Islet precursor cell (in vitro differentiated cells): ENCODE results near the gene FBXL15.

Experiments used
- DNase-seq: peaks from one replicate; pipeline ENCODE4 v3.0.0-alpha.2; 2018

Gene FBXL15

DNA sequence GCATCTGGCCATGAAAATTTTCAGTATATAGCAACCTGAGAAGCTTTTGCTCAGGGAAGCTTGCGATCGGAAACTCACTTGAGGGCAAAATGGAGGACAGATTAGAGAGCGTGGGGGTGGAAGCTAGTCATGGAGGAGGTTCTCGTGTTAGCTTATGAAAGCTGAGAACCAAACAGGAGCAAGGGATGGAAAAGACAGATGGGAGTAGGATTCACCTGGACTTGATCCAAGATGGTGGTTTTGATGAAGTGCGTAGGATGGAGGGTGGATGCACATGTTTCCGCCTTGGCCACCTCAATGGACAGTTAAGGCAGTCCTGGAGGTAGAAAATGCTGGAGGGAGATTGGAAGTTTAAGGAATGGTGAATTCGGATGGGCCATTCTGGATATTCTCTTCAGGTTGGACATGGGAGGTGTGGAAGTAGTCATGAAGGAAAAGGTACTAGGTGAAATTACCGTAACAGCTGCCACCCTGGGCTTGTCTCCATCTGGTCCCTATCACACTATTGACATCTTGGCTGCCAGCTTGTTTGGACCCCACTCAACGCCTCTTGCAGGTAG is 37.0 kb downstream of the FBXL15 start:
- DNase-seq, result no peak

DNA sequence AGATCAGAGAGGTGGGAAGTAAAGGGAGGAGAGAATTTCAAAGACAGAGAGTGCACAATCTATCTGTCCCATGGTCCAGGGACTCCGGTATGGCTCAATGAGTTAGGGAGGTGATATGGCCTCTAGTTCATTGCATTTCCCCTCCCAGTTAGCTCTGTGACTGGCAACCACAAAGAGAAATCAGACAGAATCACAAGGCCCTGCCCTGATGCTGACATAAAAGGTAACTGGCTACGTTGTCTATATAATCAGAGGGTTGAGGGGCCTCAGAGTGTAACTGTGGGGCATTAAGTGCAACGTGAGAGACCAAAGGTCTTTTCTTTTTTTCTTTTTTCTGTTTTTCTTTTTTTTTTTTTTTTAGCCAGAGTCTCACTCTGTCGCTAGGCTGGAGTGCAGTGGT is 38.0 kb downstream of the FBXL15 start:
- no peak for DNase-seq

DNA sequence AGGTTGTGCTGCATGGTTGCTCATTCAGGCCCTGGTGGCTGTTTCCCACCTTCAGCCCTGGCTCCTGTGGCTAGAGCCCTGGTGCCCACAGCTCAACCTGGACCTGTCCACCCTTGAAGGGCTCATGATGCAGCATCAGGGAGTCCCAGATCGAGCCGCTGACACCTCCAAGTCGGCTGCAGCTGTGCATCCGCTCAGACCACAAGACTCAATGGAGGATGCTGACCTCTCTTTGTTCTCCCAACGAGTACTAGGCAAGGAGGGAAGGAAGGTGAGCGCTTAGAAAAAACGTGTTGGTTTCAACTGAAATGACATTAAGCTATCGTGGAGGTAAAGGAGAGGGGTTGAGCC is 40.2 kb downstream of the FBXL15 start:
- no peak for DNase-seq

DNA sequence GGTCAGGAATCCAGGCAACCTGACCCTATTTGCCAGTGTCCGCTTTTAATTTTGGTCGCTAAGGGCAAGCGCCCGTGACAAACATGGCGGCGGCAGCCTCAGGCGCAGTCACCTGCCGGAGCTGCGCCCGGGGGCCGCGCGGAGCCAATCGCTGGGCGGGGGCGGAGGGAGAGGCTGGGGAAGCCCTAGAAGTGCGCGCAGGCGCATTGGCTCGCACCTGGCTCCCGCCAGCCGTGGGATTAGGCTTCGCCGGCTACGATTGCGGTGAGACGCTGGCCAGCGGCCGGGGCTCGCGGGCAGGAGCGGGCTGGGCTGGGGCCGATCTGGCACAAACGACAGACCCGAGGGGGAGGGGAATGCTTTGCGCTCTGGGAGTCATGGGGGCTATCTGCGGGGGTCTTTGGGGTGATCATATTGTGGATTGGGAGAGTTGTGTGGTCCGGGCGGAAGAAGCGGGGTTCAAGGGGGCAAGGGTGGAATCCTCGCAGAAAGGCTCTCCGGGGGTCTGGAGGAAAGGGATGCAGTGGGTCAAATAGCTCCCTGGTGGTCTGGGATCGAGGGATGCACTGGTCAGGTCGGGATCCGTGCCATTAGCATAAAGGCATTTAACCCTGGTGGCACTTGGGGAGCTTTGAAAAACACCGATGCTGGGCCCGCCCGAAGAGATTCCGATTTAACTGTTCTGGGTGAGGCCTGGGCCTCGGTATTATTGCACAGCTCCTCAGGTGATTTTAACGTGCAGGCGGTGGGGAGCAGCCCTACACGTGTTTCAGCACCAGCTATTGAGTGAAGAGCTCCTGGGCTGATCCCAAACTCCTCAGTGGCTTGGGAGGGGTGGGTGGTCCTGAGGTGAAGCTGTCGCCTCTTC is 40.8 kb downstream of the FBXL15 start:
- DNase-seq, result peak; percentile 96

DNA sequence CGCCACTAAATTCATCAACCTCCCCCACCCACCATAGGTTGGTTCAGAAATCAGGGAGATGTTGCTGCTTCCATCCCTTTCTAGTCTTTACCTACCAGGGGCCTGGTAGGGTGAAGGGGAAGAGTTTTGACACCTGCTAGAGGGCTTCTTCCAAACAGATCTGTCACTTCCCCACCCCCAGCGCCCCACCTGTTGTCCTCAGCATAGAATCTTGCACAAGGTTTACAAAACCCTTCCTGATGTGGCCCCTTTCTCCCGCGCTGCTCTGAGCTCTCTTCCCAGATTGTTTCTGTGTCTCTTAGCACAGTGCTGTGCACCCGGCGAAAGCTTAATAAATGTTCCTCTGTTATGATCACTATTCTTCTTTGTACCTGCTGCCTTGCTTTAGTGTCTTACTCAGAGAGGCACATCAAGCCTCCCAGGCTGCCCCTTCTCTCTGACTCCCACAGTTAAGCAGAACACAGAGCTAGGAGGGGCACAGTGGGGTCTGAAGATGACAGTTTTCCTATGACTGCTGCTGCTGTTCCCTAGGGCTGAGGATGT is 41.9 kb downstream of the FBXL15 start:
- DNase-seq, result no peak

DNA sequence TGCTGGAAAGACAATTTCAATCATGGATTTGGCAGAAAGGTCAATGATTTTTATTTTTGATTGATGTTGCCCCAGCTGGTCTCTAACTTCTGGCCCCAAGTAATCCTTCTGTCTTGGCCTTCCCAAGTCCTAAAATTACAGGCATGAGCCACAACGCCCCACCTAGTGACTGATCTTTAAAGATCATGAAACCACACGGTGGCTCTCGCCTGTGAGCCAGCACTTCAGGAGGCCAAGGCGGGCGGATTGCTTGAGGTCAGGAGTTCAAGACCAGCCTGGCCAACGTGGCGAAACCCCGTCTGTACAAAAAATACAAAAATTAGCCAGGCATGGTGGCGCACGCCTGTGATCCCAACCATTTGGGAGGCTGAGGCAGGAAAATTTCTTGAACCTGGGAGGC is 43.3 kb downstream of the FBXL15 start:
- peak; percentile 49 for DNase-seq

DNA sequence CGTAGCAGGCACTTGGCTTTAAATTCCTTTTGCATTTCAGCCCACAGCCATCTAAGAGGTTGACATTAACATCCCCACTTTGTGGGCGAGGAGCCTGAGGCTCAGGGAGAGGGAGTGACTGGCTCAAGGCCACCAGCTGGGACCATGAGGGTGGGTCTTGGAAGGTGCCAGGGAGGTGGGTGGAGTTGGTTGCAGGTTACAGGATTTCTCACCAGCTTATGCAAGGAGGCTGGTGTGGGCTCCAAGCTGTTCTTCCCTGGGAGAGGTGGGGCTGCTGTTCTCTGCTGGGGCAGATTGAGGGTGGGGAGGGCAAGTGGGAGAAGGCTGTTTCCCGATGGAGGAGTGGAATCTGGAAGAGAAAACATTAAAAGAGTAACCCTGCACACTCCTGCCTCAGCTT is 44.8 kb downstream of the FBXL15 start:
- DNase-seq, result peak; percentile 50

DNA sequence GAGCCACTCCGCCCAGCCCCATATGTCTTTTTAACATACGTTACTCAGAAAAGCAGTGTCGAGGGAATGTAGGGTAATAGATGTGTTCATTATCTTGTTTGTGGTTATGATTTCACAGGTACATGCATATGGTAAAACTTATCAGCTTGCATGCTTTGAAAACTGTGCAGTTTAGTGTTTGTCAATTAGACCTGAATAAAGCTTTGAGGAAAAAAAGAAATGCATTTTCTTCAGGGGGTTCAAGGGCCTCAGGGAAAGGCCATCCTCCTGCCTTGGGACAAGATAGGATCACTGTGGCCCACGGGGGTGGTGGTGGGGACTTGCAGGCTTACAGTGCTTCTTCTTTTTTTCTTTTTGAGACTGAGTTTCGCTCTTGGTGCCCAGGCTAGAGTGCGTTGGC is 46.7 kb downstream of the FBXL15 start:
- DNase-seq, result no peak

DNA sequence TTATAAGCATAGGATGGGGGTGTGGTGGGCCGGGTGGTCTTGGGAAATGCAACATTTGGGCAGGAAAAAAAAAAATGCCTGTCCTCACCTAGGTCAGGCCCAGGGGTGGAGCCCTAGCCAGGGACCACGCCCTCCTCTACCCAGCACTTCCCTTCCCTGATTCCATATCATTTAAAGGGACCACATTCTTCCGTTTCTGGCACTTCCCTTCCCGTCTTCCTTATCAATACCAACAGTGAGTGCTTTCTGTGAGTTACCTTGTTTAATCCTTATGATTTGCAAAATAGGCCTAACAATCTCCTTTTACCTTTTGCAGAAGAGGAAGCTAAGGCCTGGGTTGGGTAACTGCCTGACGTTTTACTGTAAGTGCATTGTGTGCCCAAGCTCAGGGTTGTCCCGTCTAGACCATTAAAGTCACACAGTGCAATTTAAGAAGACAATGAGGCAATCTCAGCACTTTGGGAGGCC is 47.4 kb downstream of the FBXL15 start:
- no peak for DNase-seq

DNA sequence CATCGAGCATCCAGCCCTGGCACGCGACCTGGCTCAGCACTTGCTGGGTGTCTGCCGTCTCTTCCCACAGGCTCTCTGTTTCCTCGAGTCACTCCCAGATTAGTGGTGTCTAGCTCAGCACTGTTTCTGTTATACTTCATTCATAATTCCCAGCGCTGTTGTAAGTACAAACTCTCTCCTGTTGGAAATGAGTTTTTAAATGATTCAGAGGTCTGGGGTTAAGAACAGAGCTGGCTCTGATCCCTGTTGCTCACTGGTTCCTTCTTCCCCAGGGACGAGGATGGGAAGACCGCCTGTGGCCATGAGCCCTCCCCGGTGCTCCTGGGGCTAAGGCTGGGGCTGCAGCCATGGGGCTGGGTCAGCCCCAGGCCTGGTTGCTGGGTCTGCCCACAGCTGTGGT is 48.0 kb downstream of the FBXL15 start:
- no peak for DNase-seq

DNA sequence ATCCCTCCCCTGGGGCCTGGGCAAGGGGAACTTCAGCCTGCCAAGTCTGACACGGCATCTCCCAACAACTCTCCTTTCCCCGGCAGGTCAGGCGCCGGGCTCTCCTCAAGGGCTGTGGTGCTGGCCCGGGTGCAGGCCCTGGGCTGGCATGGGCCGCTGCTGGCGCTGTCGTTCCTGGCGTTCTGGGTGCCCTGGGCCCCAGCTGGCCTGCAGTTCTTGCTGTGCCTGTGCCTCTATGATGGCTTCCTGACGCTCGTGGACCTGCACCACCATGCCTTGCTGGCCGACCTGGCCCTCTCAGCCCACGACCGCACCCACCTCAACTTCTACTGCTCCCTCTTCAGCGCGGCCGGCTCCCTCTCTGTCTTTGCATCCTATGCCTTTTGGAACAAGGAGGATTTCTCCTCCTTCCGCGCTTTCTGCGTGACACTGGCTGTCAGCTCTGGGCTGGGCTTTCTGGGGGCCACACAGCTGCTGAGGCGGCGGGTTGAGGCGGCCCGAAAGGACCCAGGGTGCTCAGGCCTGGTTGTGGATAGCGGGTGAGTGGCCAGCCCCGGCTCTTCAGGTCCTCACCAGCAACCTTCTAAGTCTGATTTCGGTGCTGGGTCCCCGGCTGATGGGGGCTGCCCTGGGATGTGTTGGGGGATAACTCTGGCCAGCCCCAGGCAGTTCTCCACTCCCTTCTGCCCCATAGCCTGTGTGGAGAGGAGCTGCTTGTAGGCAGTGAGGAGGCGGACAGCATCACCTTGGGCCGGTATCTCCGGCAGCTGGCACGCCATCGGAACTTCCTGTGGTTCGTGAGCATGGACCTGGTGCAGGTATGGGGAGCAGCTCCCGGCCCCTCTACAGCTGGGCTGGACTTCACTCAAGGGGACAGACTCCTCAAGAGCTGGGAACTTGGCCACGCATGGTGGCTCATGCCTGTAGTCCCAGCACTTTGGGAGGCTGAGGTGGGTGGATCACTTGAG is 50.2 kb downstream of the FBXL15 start:
- DNase-seq, result no peak
